ENCODE results near the gene MARCKS.

- TF ChIP-seq, protein P1, sequence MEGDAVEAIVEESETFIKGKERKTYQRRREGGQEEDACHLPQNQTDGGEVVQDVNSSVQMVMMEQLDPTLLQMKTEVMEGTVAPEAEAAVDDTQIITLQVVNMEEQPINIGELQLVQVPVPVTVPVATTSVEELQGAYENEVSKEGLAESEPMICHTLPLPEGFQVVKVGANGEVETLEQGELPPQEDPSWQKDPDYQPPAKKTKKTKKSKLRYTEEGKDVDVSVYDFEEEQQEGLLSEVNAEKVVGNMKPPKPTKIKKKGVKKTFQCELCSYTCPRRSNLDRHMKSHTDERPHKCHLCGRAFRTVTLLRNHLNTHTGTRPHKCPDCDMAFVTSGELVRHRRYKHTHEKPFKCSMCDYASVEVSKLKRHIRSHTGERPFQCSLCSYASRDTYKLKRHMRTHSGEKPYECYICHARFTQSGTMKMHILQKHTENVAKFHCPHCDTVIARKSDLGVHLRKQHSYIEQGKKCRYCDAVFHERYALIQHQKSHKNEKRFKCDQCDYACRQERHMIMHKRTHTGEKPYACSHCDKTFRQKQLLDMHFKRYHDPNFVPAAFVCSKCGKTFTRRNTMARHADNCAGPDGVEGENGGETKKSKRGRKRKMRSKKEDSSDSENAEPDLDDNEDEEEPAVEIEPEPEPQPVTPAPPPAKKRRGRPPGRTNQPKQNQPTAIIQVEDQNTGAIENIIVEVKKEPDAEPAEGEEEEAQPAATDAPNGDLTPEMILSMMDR (IDR thresholded peaks at IDR 0.05; ENCODE audit: borderline replicate concordance, extremely low read depth, low read length, poor library complexity, severe bottlenecking): no peak
- TF ChIP-seq EZH2 (IDR thresholded peaks at IDR 0.05; ENCODE audit: borderline replicate concordance, low read depth, low read length, severe bottlenecking): no peak
Measured at GRCh38 chr6:113818578-113818977, 38.6 kb upstream of the MARCKS start.

Measured in DND-41 (cell line).